GM23248 (cell line): ENCODE data around the gene PREP. TPM values are rescaled to one million over a fixed set of nuclear protein-coding genes. Genes with fewer than 3 reads are reported as not detected.
"Not testable (repeated sequence)": the region's sequence is repeated elsewhere in the genome, so short reads cannot be mapped to it uniquely, and the experiment has no call there.

Experiments
- DNase-seq: peaks from one replicate; pipeline ENCODE4 v3.0.0-alpha.2; 2015
- H2AFZ ChIP-seq: fragments of 200-600 bp; sonication (generic); 2 replicates; pipeline ENCODE4 v1.6.1; 2016; ENCODE audit warnings: antibody characterized with exemption
- H3F3A ChIP-seq: fragments of 200-600 bp; sonication (generic); 2 replicates; pipeline ENCODE4 v1.6.1; 2016; ENCODE audit warnings: mild to moderate bottlenecking, antibody characterized with exemption, mixed run types; ENCODE audit not compliant: insufficient read depth
- H3K27ac ChIP-seq: fragments of 200-600 bp; sonication (generic); 2 replicates; pipeline ENCODE4 v1.5.1; 2016; ENCODE audit warnings: mild to moderate bottlenecking
- H3K27me3 ChIP-seq: fragments of 200-600 bp; sonication (generic); replicated peaks from 2 replicates; pipeline ENCODE4 v1.6.1; 2016; ENCODE audit warnings: mild to moderate bottlenecking; ENCODE audit not compliant: insufficient read depth
- H3K36me3 ChIP-seq: fragments of 200-600 bp; sonication (generic); 2 replicates; pipeline ENCODE4 v1.6.1; 2016; ENCODE audit warnings: low read depth, mild to moderate bottlenecking
- H3K4me1 ChIP-seq: fragments of 200-600 bp; sonication (generic); 2 replicates; pipeline ENCODE4 v1.6.1; 2016; ENCODE audit warnings: mild to moderate bottlenecking; ENCODE audit not compliant: insufficient read depth
- H3K4me2 ChIP-seq: fragments of 200-600 bp; sonication (generic); one replicate; pipeline ENCODE4 v1.6.1; 2016; ENCODE audit warnings: mild to moderate bottlenecking; ENCODE audit not compliant: unreplicated experiment
- H3K4me3 ChIP-seq: fragments of 200-600 bp; sonication (generic); 2 replicates; pipeline ENCODE4 v1.5.1; 2016; ENCODE audit warnings: mild to moderate bottlenecking
- H3K79me2 ChIP-seq: fragments of 200-600 bp; sonication (generic); 2 replicates; pipeline ENCODE4 v1.6.1; 2016; ENCODE audit warnings: mild to moderate bottlenecking; ENCODE audit not compliant: insufficient read depth
- H3K9ac ChIP-seq: fragments of 200-600 bp; sonication (generic); 2 replicates; pipeline ENCODE4 v1.6.1; 2016; ENCODE audit warnings: mild to moderate bottlenecking
- H3K9me2 ChIP-seq: fragments of 200-600 bp; sonication (generic); 2 replicates; pipeline ENCODE4 v1.6.1; 2016; ENCODE audit warnings: mixed run types, mild to moderate bottlenecking, moderate library complexity; ENCODE audit not compliant: insufficient read depth
- H3K9me3 ChIP-seq: fragments of 200-600 bp; sonication (generic); one replicate; pipeline ENCODE4 v1.6.1; 2017; ENCODE audit warnings: low read depth
- H4K20me1 ChIP-seq: fragments of 200-600 bp; sonication (generic); 2 replicates; pipeline ENCODE4 v1.6.0; 2016; ENCODE audit not compliant: insufficient read depth
- EZH2 ChIP-seq: fragments of 200-600 bp; sonication (generic); IDR thresholded peaks from 2 replicates; pipeline ENCODE4 v1.6.1; 2018; ENCODE audit warnings: antibody characterized with exemption, mild to moderate bottlenecking; ENCODE audit not compliant: insufficient read depth, poor library complexity, severe bottlenecking
- EZH2phosphoT487 ChIP-seq: fragments of 200-600 bp; sonication (generic); IDR thresholded peaks from 2 replicates; pipeline ENCODE4 v1.6.1; 2018; ENCODE audit warnings: antibody characterized with exemption, moderate library complexity, mild to moderate bottlenecking, low read depth; ENCODE audit not compliant: insufficient read depth
- WGBS, 2 experiments: methylation state at CpG; one replicate each; pipeline ENCODE4 v1.1.6; 2015 to 2017; ENCODE audit warnings: low lambda C conversion rate in 2 of 2, low coverage in 1 of 2; ENCODE audit errors: missing lambda C conversion rate in 2 of 2; 5-methylcytosine and 5-hydroxymethylcytosine counted together
- in situ Hi-C: fragments of 300-500 bp; cut with MboI; formaldehyde crosslinking; loops from 2 replicates; pipeline ENCODE4 v1.15.0; 2020
- polyA plus RNA-seq: library from polyadenylated mRNA; unstranded; fragments of >200 nt; fragmentation: Nextera tagmentation; extraction: Ambion mirVana; gene quantifications from 2 replicates; pipeline ENCODE4 v1.2.1, GENCODE V29; 2016
- total RNA-seq: library from RNA; depleted of rRNA; stranded (reverse); fragments of >200 nt; shearing (Covaris generic); gene quantifications from 2 replicates; pipeline ENCODE4 v1.2.3, GENCODE V29; 2014; rRNA removed

The PREP gene
- total and polyA plus RNA-seq, 2 experiments from 2014 or later, result 18.9 to 37.9 TPM

DNA sequence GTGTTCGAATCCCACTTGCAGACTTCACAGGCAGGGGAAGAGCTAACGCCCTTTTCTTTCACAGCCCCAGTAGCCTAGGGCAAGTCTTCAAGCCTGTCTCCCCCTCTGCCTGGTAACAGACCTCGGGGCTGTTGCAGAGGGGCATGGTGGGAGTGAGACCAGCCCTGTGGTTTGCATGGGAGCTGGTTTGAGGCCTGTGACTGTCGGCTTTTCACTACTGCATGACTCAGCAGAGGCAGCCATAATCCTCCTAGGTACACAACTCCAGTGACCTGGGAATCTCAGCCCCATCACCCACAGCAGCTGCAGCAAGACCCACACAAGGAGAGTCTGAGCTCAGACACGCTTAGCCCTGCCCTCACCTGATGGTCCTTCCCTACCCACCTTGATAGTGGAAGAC is 167.7 kb downstream of the PREP start:
- H3K27me3 ChIP-seq, result peaks cover 13% of the 10 kb centered on the region
- H3K4me1 ChIP-seq, result no peaks in the 10 kb centered on the region
- H2AFZ ChIP-seq, result no peak overlapping the region
- H4K20me1 ChIP-seq, result no peaks in the 10 kb centered on the region
- H3K4me3 ChIP-seq, result no peak overlapping the region
- H3F3A ChIP-seq, result no peaks in the 10 kb centered on the region
- no peak overlapping the region for H3K4me2 ChIP-seq
- H3K9me2 ChIP-seq, result no peaks in the 10 kb centered on the region
- no peaks in the 10 kb centered on the region for H3K79me2 ChIP-seq
- H3K9me3 ChIP-seq, result no peaks in the 10 kb centered on the region
- TF ChIP-seq EZH2 (no peak), EZH2phosphoT487 (no peak)
- in situ Hi-C loops, result no loop called here
- DNase-seq, result no peak
- no peak overlapping the region for H3K27ac ChIP-seq
- 70 to 74% methylated on average over 5 of the region's 5 CpGs for WGBS, 2 experiments
- no peaks in the 10 kb centered on the region for H3K36me3 ChIP-seq
- H3K9ac ChIP-seq, result no peak overlapping the region

DNA sequence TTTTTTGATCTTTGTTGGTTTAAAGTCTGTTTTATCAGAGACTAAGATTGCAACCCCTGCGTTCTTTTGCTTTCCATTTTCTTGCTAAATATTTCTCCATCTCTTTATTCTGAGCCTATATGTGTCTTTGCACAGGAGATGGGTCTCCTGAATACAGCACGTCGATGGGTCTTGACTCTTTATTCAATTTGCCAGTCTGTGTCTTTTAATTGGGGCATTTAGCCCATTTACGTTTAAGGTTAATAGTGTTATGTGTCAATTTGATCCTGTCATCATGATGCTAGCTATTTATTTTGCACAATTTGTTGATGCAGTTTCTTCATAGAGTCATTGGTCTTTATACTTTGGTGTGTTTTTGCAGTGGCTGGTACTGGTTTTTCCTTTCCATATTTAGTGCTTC is 171.1 kb downstream of the PREP start:
- H4K20me1 ChIP-seq, H3K36me3 ChIP-seq: not testable (repeated sequence)
- WGBS, 2 experiments, result 75 to 77% methylated on average over 4 of the region's 4 CpGs

More for the DNA sequence above, 171.1 kb downstream of the PREP start:
- in situ Hi-C loops, H3K27ac ChIP-seq, H3F3A ChIP-seq, H3K4me3 ChIP-seq, H3K79me2 ChIP-seq, H3K4me1 ChIP-seq, H2AFZ ChIP-seq, H3K9me3 ChIP-seq, DNase-seq, H3K9ac ChIP-seq, H3K27me3 ChIP-seq, H3K4me2 ChIP-seq, H3K9me2 ChIP-seq: not testable (repeated sequence)

Other genes starting within 250 kb of the PREP start
- 37.4 and 45.1 TPM in 2 replicates for gene POPDC3, start 223.1 kb downstream of the PREP start, total RNA-seq
- 46.1 and 48.6 TPM in 2 replicates for gene POPDC3, start 223.1 kb downstream of the PREP start, polyA plus RNA-seq